GM23338 (cell line): ENCODE data around the gene NT5C2. TPM values are rescaled to one million over a fixed set of nuclear protein-coding genes. Genes with fewer than 3 reads are reported as not detected.

ENCODE experiments used
- ATAC-seq: fragments of 200-7000 bp; cut with Tn5 transposase; 3 replicates; pipeline ENCODE4 v1.9.1; 2020
- DNase-seq: peaks from one replicate; pipeline ENCODE4 v3.0.0-alpha.2; 2015; ENCODE audit warnings: low spot score
- H2AFZ ChIP-seq: fragments of 200-600 bp; sonication (generic); 2 replicates; pipeline ENCODE4 v1.8.0; 2016; ENCODE audit warnings: antibody characterized with exemption, mild to moderate bottlenecking, moderate library complexity
- H3F3A ChIP-seq: fragments of 200-600 bp; sonication (generic); replicated peaks from 2 replicates; pipeline ENCODE4 v1.8.0; 2017; ENCODE audit warnings: antibody characterized with exemption, mixed run types, low read depth
- H3K27ac ChIP-seq: fragments of 200-600 bp; sonication (generic); 2 replicates; pipeline ENCODE4 v1.6.1; 2016; ENCODE audit warnings: low read depth
- H3K27me3 ChIP-seq: fragments of 200-600 bp; sonication (generic); 2 replicates; pipeline ENCODE4 v1.8.0; 2016; ENCODE audit warnings: mild to moderate bottlenecking, mixed run types, moderate library complexity; ENCODE audit not compliant: insufficient read depth
- H3K36me3 ChIP-seq: fragments of 200-600 bp; sonication (generic); 2 replicates; pipeline ENCODE4 v1.8.0; 2016; ENCODE audit warnings: mild to moderate bottlenecking; ENCODE audit not compliant: insufficient read depth
- H3K4me1 ChIP-seq: fragments of 200-600 bp; sonication (generic); 2 replicates; pipeline ENCODE4 v1.8.0; 2016; ENCODE audit warnings: mild to moderate bottlenecking, moderate library complexity; ENCODE audit not compliant: insufficient read depth
- H3K4me2 ChIP-seq: fragments of 200-600 bp; sonication (generic); 2 replicates; pipeline ENCODE4 v1.7.1; 2017; ENCODE audit warnings: mixed run types
- H3K4me3 ChIP-seq: fragments of 200-600 bp; sonication (generic); 2 replicates; pipeline ENCODE4 v1.6.1; 2016; ENCODE audit warnings: mixed run types
- H3K79me2 ChIP-seq: fragments of 200-600 bp; sonication (generic); replicated peaks from 2 replicates; pipeline ENCODE4 v1.8.0; 2017; ENCODE audit warnings: mild to moderate bottlenecking; ENCODE audit not compliant: insufficient read depth
- H3K9me2 ChIP-seq: fragments of 200-600 bp; sonication (generic); 2 replicates; pipeline ENCODE4 v1.8.0; 2017; ENCODE audit not compliant: insufficient read depth
- H4K20me1 ChIP-seq: fragments of 200-600 bp; sonication (generic); replicated peaks from 2 replicates; pipeline ENCODE4 v1.8.0; 2017; ENCODE audit warnings: mild to moderate bottlenecking; ENCODE audit not compliant: insufficient read depth
- H3K27ac Mint-ChIP-seq: 2 replicates; pipeline ENCODE4 v1.8.0; 2020; ENCODE audit warnings: inconsistent platforms, mild to moderate bottlenecking, moderate library complexity, mixed read lengths
- H3K27me3 Mint-ChIP-seq: 3 replicates; pipeline ENCODE4 v1.8.0; 2022; ENCODE audit warnings: low read depth, mild to moderate bottlenecking, moderate library complexity, mixed read lengths, inconsistent platforms; ENCODE audit not compliant: insufficient read depth, poor library complexity
- H3K36me3 Mint-ChIP-seq: 3 replicates; pipeline ENCODE4 v1.8.0; 2021; ENCODE audit warnings: low read depth, mild to moderate bottlenecking, inconsistent platforms, moderate library complexity, mixed read lengths
- H3K4me1 Mint-ChIP-seq: 3 replicates; pipeline ENCODE4 v1.8.0; 2020; ENCODE audit warnings: mild to moderate bottlenecking, inconsistent platforms, mixed read lengths
- H3K4me3 Mint-ChIP-seq: 3 replicates; pipeline ENCODE4 v1.8.0; 2021; ENCODE audit warnings: moderate library complexity, mild to moderate bottlenecking, inconsistent platforms, mixed read lengths
- H3K9me3 Mint-ChIP-seq: 3 replicates; pipeline ENCODE4 v1.8.0; 2020; ENCODE audit warnings: moderate library complexity, mild to moderate bottlenecking, inconsistent platforms, mixed read lengths
- CTCF ChIP-seq, 2 experiments: fragments of 200-600 bp in 1 of 2; sonication (generic) in 1 of 2; conservative IDR thresholded peaks; 2 replicates each; pipeline versions ENCODE4 v1.5.1 to v1.6.1; 2016 to 2017; ENCODE audit warnings: antibody characterized with exemption in 2 of 2, low read depth in 2 of 2, mild to moderate bottlenecking in 2 of 2, moderate library complexity in 1 of 2
- EZH2phosphoT487 ChIP-seq: fragments of 200-600 bp; sonication (generic); IDR thresholded peaks from one replicate; pipeline ENCODE4 v1.8.1; 2018; ENCODE audit warnings: antibody characterized with exemption; ENCODE audit not compliant: unreplicated experiment
- REST ChIP-seq: IDR thresholded peaks from one replicate; pipeline ENCODE4 v1.6.1; 2018; ENCODE audit warnings: antibody characterized with exemption; ENCODE audit not compliant: unreplicated experiment
- ZNF114 ChIP-seq: fragments of 250-450 bp; sonication (Bioruptor Pico); IDR thresholded peaks from 2 replicates; pipeline ENCODE4 v1.5.0; 2020; ENCODE audit warnings: mild to moderate bottlenecking, moderate library complexity
- ZNF331 ChIP-seq: fragments of 250-450 bp; sonication (Bioruptor Pico); IDR thresholded peaks from 2 replicates; pipeline ENCODE4 v1.5.0; 2020; ENCODE audit warnings: low read depth, mild to moderate bottlenecking, moderate library complexity
- ZNF462 ChIP-seq: fragments of 250-450 bp; sonication (Bioruptor Pico); IDR thresholded peaks from 2 replicates; pipeline ENCODE4 v1.5.0; 2020; ENCODE audit warnings: mild to moderate bottlenecking, moderate library complexity
- polyA plus RNA-seq: library from polyadenylated mRNA; unstranded; fragments of >200 nt; fragmentation: Nextera tagmentation; extraction: Ambion mirVana; gene quantifications from 2 replicates; pipeline ENCODE4 v1.2.1, GENCODE V29; 2016
- total RNA-seq: library from RNA; depleted of rRNA; stranded (reverse); fragments of >200 nt; shearing (Covaris generic); gene quantifications from 2 replicates; pipeline ENCODE4 v1.2.3, GENCODE V29; 2014

Gene NT5C2
- total and polyA plus RNA-seq, 2 experiments from 2014 or later = 33.9 to 85.4 TPM

- TF ChIP-seq CTCF (conservative IDR thresholded peaks at IDR 0.05; ENCODE audit: low read depth in 2 of 2) (no peak), EZH2phosphoT487 (no peak), ZNF331 (CRISPR knock-in tag) (no peak), ZNF462 (CRISPR knock-in tag) (no peak)
Observed at GRCh38 chr10:103079946-103080345, 113.1 kb downstream of the NT5C2 start (continued).

GRCh38 chr10:103079100-103079499, 114.0 kb downstream of the NT5C2 start:
- Histone ChIP-seq H3K4me2 (no peak overlapping the region), H3K4me3 (no peak overlapping the region), H3K9me2 (no peaks in the 10 kb centered on the region), H4K20me1 (no peaks in the 10 kb centered on the region), H3F3A (no peaks in the 10 kb centered on the region), H3K36me3 (no peaks in the 10 kb centered on the region), H3K4me1 (no peaks in the 10 kb centered on the region), H3K27me3 (no peaks in the 10 kb centered on the region), H3K79me2 (no peaks in the 10 kb centered on the region), H3K27ac (no peak overlapping the region), H2AFZ (no peak overlapping the region)
- no peaks in the 10 kb centered on the region for H3K27me3 Mint-ChIP-seq
- DNase-seq (no peak), ATAC-seq (no peak)
- peaks cover 13% of the 10 kb centered on the region for H3K36me3 Mint-ChIP-seq
- no peak overlapping the region for H3K27ac Mint-ChIP-seq
- H3K9me3 Mint-ChIP-seq = no peaks in the 10 kb centered on the region
- H3K4me3 Mint-ChIP-seq = no peak overlapping the region
- peaks cover 7% of the 10 kb centered on the region; the same call in 2 of the 3 replicates for H3K4me1 Mint-ChIP-seq
- no peak for TF ChIP-seq REST
- no peak for TF ChIP-seq ZNF331 (CRISPR knock-in tag)
- TF ChIP-seq ZNF114 (CRISPR knock-in tag) = no peak
